H1 (cell line): ENCODE results near the gene AATK. TPM values are rescaled to one million over a fixed set of nuclear protein-coding genes. Genes with fewer than 3 reads are reported as not detected.

Experiments used
- CHD1 ChIP-seq: IDR thresholded peaks from 2 replicates; pipeline ENCODE4 v1.6.1; 2012; ENCODE audit warnings: low read depth, low read length, improper control_type of control experiment
- EZH2 ChIP-seq: fragments of 200-600 bp; sonication (generic); IDR thresholded peaks from 2 replicates; pipeline ENCODE4 v1.7.1; 2012; ENCODE audit warnings: low read depth, mild to moderate bottlenecking, moderate library complexity, low read length, inconsistent platforms; ENCODE audit not compliant: severe bottlenecking
- polyA plus RNA-seq, 7 experiments: library from polyadenylated mRNA; depleted of rRNA in 3 of 7; stranded (reverse) in 5 of 7; unstranded in 2 of 7; fragments of >200 nt in 5 of 7; fragments of 200-250 nt in 2 of 7; gene quantifications; 1 replicate in 5 of 7; 2 replicates in 1 of 7; 4 replicates in 1 of 7; pipeline versions ENCODE4 v1.2.1 to v1.2.3, GENCODE V29; 2011 to 2013; ENCODE audit warnings: missing spikeins in 2 of 7, mixed read lengths in 2 of 7
- total RNA-seq: library from RNA; stranded (reverse); fragmentation: NEBNext Ultra II Directional; extraction: Animal tissue kit (Norgen Biotek cat#: 25700); gene quantifications from 2 replicates; pipeline ENCODE4 v1.2.1, GENCODE V29; 2021

The AATK gene
- total and polyA plus RNA-seq, 2 of the 8 experiments (the other 6 are each of a cell fraction or from before 2014, with no cell fraction given) = 1.7 to 3.5 TPM

GRCh38 chr17:81148571-81148970, 17.4 kb downstream of the AATK start (continued):
- TF ChIP-seq EZH2 (no peak), CHD1 (no peak)
